Measurements from ENCODE around the gene APEX1.

APEX1 gene

GRCh38 chr14:20472536-20473169 is 17.6 kb downstream of the APEX1 start:
- no peak overlapping the region for H4K8ac ChIP-seq (ENCODE audit: low read depth, low read length)
- no peak overlapping the region for H2BK120ac ChIP-seq (ENCODE audit: low read depth, low read length)
- H3K9ac ChIP-seq (ENCODE audit: low read length) = no peak overlapping the region
- H3K79me2 ChIP-seq (ENCODE audit: control insufficient read depth, insufficient read depth, low read length) = peaks cover 32% of the 10 kb centered on the region
- no peak overlapping the region for H3K56ac ChIP-seq (ENCODE audit: low read length)
- H3K27ac ChIP-seq (ENCODE audit: low read depth, low read length) = no peak overlapping the region
- H3K4ac ChIP-seq (ENCODE audit: low read depth, low read length) = no peak overlapping the region
- no peak overlapping the region for H2BK5ac ChIP-seq (ENCODE audit: low read length)
- no CpG with 5 or more reads among the region's 2 CpGs for WGBS (ENCODE audit: extremely low coverage, insufficient coverage, low lambda C conversion rate)
- no peak overlapping the region for H3K18ac ChIP-seq (ENCODE audit: low read length)
- no peak overlapping the region for H2AK5ac ChIP-seq (ENCODE audit: low read length)
- H3K36me3 ChIP-seq (ENCODE audit: control insufficient read depth, insufficient read depth, low read length) = peaks cover 22% of the 10 kb centered on the region
- H3K4me1 ChIP-seq (ENCODE audit: control insufficient read depth, low read depth, low read length) = peaks cover 7% of the 10 kb centered on the region
- no peaks in the 10 kb centered on the region for H3K27me3 ChIP-seq (ENCODE audit: insufficient read depth, low read length, poor library complexity)
- H3K23ac ChIP-seq (ENCODE audit: low read length) = no peak overlapping the region
- no peak overlapping the region for H3K4me2 ChIP-seq (ENCODE audit: low read length)
- peaks cover 17% of the 10 kb centered on the region for H3K79me1 ChIP-seq (ENCODE audit: low read length)
- DNase-seq = no peak
- H2BK15ac ChIP-seq (replicated peaks; ENCODE audit: low read depth) = no peak overlapping the region
- no peak overlapping the region for H4K5ac ChIP-seq (ENCODE audit: low read length)
- H3K4me3 ChIP-seq (ENCODE audit: low read length) = no peak overlapping the region

- DNase-seq = no peak
Observed at GRCh38 chr14:20476776-20477175, 21.8 kb downstream of the APEX1 start.

GRCh38 chr14:20477211-20477876 is 22.3 kb downstream of the APEX1 start:
- Histone ChIP-seq H3K4me1 (ENCODE audit: control insufficient read depth, low read depth, low read length) (no peaks in the 10 kb centered on the region), H2BK5ac (ENCODE audit: low read length) (no peak overlapping the region), H2BK15ac (replicated peaks; ENCODE audit: low read depth) (no peak overlapping the region), H3K27me3 (ENCODE audit: insufficient read depth, low read length, poor library complexity) (no peaks in the 10 kb centered on the region), H3K23ac (ENCODE audit: low read length) (no peak overlapping the region), H3K4me3 (ENCODE audit: low read length) (no peak overlapping the region), H3K18ac (ENCODE audit: low read length) (no peak overlapping the region), H3K56ac (ENCODE audit: low read length) (no peak overlapping the region), H3K9ac (ENCODE audit: low read length) (no peak overlapping the region), H2BK120ac (ENCODE audit: low read depth, low read length) (no peak overlapping the region), H3K79me1 (ENCODE audit: low read length) (peaks cover 7% of the 10 kb centered on the region), H3K4me2 (ENCODE audit: low read length) (no peak overlapping the region), H3K79me2 (ENCODE audit: control insufficient read depth, insufficient read depth, low read length) (peaks cover 2% of the 10 kb centered on the region), H3K36me3 (ENCODE audit: control insufficient read depth, insufficient read depth, low read length) (peaks cover 19% of the 10 kb centered on the region), H4K5ac (ENCODE audit: low read length) (no peak overlapping the region), H4K8ac (ENCODE audit: low read depth, low read length) (no peak overlapping the region), H3K27ac (ENCODE audit: low read depth, low read length) (no peak overlapping the region), H3K4ac (ENCODE audit: low read depth, low read length) (no peak overlapping the region), H2AK5ac (ENCODE audit: low read length) (no peak overlapping the region)
- no CpG with 5 or more reads among the region's 1 CpG for WGBS (ENCODE audit: extremely low coverage, insufficient coverage, low lambda C conversion rate)
- DNase-seq = peak; percentile 65

More at GRCh38 chr14:20476776-20477175, 21.8 kb downstream of the APEX1 start:
- H3K23ac ChIP-seq (ENCODE audit: low read length) = no peak overlapping the region
- H3K36me3 ChIP-seq (ENCODE audit: control insufficient read depth, insufficient read depth, low read length) = peaks cover 22% of the 10 kb centered on the region
- no peak overlapping the region for H3K4ac ChIP-seq (ENCODE audit: low read depth, low read length)
- H3K4me3 ChIP-seq (ENCODE audit: low read length) = no peak overlapping the region
- peaks cover 12% of the 10 kb centered on the region for H3K79me1 ChIP-seq (ENCODE audit: low read length)
- peaks cover 8% of the 10 kb centered on the region for H3K79me2 ChIP-seq (ENCODE audit: control insufficient read depth, insufficient read depth, low read length)
- H4K5ac ChIP-seq (ENCODE audit: low read length) = no peak overlapping the region
- no peak overlapping the region for H3K4me2 ChIP-seq (ENCODE audit: low read length)
- H3K27me3 ChIP-seq (ENCODE audit: insufficient read depth, low read length, poor library complexity) = no peaks in the 10 kb centered on the region
- H2BK15ac ChIP-seq (replicated peaks; ENCODE audit: low read depth) = no peak overlapping the region
- H2AK5ac ChIP-seq (ENCODE audit: low read length) = no peak overlapping the region
- WGBS (ENCODE audit: extremely low coverage, insufficient coverage, low lambda C conversion rate) = no CpG with 5 or more reads among the region's 5 CpGs
- no peak overlapping the region for H3K56ac ChIP-seq (ENCODE audit: low read length)
- peaks cover under 1% of the 10 kb centered on the region for H3K4me1 ChIP-seq (ENCODE audit: control insufficient read depth, low read depth, low read length)
- H2BK5ac ChIP-seq (ENCODE audit: low read length) = no peak overlapping the region
- no peak overlapping the region for H2BK120ac ChIP-seq (ENCODE audit: low read depth, low read length)
- H3K18ac ChIP-seq (ENCODE audit: low read length) = no peak overlapping the region
- no peak overlapping the region for H4K8ac ChIP-seq (ENCODE audit: low read depth, low read length)
- H3K9ac ChIP-seq (ENCODE audit: low read length) = no peak overlapping the region
- H3K27ac ChIP-seq (ENCODE audit: low read depth, low read length) = no peak overlapping the region

GRCh38 chr14:20478894-20479293 is 23.9 kb downstream of the APEX1 start:
- no peak overlapping the region for H2BK5ac ChIP-seq (ENCODE audit: low read length)
- H3K4me1 ChIP-seq (ENCODE audit: control insufficient read depth, low read depth, low read length) = no peaks in the 10 kb centered on the region

GRCh38 chr14:20482382-20482781 is 27.4 kb downstream of the APEX1 start:
- H3K4me1 ChIP-seq (ENCODE audit: control insufficient read depth, low read depth, low read length) = no peaks in the 10 kb centered on the region

More at GRCh38 chr14:20478894-20479293, 23.9 kb downstream of the APEX1 start:
- Histone ChIP-seq H3K79me1 (ENCODE audit: low read length) (peaks cover 4% of the 10 kb centered on the region), H4K8ac (ENCODE audit: low read depth, low read length) (no peak overlapping the region), H2AK5ac (ENCODE audit: low read length) (no peak overlapping the region), H3K79me2 (ENCODE audit: control insufficient read depth, insufficient read depth, low read length) (no peaks in the 10 kb centered on the region), H3K27ac (ENCODE audit: low read depth, low read length) (no peak overlapping the region), H3K36me3 (ENCODE audit: control insufficient read depth, insufficient read depth, low read length) (peaks cover 17% of the 10 kb centered on the region), H3K27me3 (ENCODE audit: insufficient read depth, low read length, poor library complexity) (no peaks in the 10 kb centered on the region), H2BK15ac (replicated peaks; ENCODE audit: low read depth) (no peak overlapping the region), H3K4me2 (ENCODE audit: low read length) (no peak overlapping the region), H4K5ac (ENCODE audit: low read length) (no peak overlapping the region), H3K56ac (ENCODE audit: low read length) (no peak overlapping the region), H2BK120ac (ENCODE audit: low read depth, low read length) (no peak overlapping the region), H3K4me3 (ENCODE audit: low read length) (no peak overlapping the region), H3K23ac (ENCODE audit: low read length) (no peak overlapping the region), H3K4ac (ENCODE audit: low read depth, low read length) (no peak overlapping the region), H3K18ac (ENCODE audit: low read length) (no peak overlapping the region), H3K9ac (ENCODE audit: low read length) (no peak overlapping the region)
- no peak for DNase-seq
- WGBS (ENCODE audit: extremely low coverage, insufficient coverage, low lambda C conversion rate) = no CpG with 5 or more reads among the region's 2 CpGs

More at GRCh38 chr14:20482382-20482781, 27.4 kb downstream of the APEX1 start:
- no peak overlapping the region for H3K18ac ChIP-seq (ENCODE audit: low read length)
- WGBS (ENCODE audit: extremely low coverage, insufficient coverage, low lambda C conversion rate) = no CpG with 5 or more reads among the region's 5 CpGs
- no peak for DNase-seq
- H4K8ac ChIP-seq (ENCODE audit: low read depth, low read length) = no peak overlapping the region
- no peaks in the 10 kb centered on the region for H3K79me2 ChIP-seq (ENCODE audit: control insufficient read depth, insufficient read depth, low read length)
- no peak overlapping the region for H3K27ac ChIP-seq (ENCODE audit: low read depth, low read length)
- H2BK15ac ChIP-seq (replicated peaks; ENCODE audit: low read depth) = no peak overlapping the region
- no peaks in the 10 kb centered on the region for H3K27me3 ChIP-seq (ENCODE audit: insufficient read depth, low read length, poor library complexity)
- H3K79me1 ChIP-seq (ENCODE audit: low read length) = no peaks in the 10 kb centered on the region
- H3K4me3 ChIP-seq (ENCODE audit: low read length) = no peak overlapping the region
- H3K9ac ChIP-seq (ENCODE audit: low read length) = no peak overlapping the region
- H3K4ac ChIP-seq (ENCODE audit: low read depth, low read length) = no peak overlapping the region
- H4K5ac ChIP-seq (ENCODE audit: low read length) = no peak overlapping the region
- H3K4me2 ChIP-seq (ENCODE audit: low read length) = no peak overlapping the region
- H2BK120ac ChIP-seq (ENCODE audit: low read depth, low read length) = no peak overlapping the region
- H3K56ac ChIP-seq (ENCODE audit: low read length) = no peak overlapping the region
- H2AK5ac ChIP-seq (ENCODE audit: low read length) = no peak overlapping the region
- no peak overlapping the region for H3K23ac ChIP-seq (ENCODE audit: low read length)
- H3K36me3 ChIP-seq (ENCODE audit: control insufficient read depth, insufficient read depth, low read length) = peaks cover 3% of the 10 kb centered on the region
- H2BK5ac ChIP-seq (ENCODE audit: low read length) = no peak overlapping the region
